ENCODE measurements around the gene NFATC3.

- TF ChIP-seq CTCF (IDR thresholded peaks at IDR 0.05 in 8 of 11, conservative IDR thresholded peaks at IDR 0.05 in 3 of 11) (no peak), POLR2A (IDR thresholded peaks at IDR 0.05) (no peak), POLR2AphosphoS5 (IDR thresholded peaks at IDR 0.05) (no peak)
These were observed 2.4 kb upstream of the NFATC3 start for GRCh38 chr16:68082629-68083238.

Measured in spleen (tissue), 7 donors.